NCI-H510A (cell line): ENCODE data around the gene SMAD5.
A peak's percentile ranks its signal among the peaks of the same experiment; 100 is the strongest.

Source experiments
- DNase-seq: peaks from one replicate; lab custom pipeline; 2025; lab: John Stamatoyannopoulos, UW

Gene SMAD5

GRCh38 chr5:136115183-136115865 lies 17.3 kb upstream of the SMAD5 start:
- DNase-seq: no peak

DNA sequence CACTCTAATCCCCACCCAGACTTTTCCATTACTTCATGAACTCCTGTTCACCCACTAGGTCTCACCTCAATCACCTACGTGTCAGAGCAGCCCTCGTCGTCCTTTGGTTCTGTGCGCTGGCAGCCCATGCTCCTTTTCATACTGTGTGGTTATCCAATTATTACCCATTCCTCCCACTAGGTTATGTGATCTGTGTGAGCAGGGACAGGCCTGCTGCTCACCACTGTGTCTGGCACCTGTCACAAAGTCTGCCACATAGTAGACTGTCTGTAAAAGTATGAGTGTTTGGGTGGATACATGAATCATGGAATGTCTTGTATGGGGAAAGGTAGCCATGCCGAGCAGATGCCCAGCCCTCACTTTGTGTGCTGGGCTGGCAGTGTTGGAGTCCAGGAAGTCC lies 12.1 kb upstream of the SMAD5 start:
- DNase-seq: no peak

- DNase-seq: peak; percentile 70
These were observed 9.3 kb upstream of the SMAD5 start for GRCh38 chr5:136123236-136123768.

GRCh38 chr5:136127560-136127959 lies 5.1 kb upstream of the SMAD5 start:
- DNase-seq: no peak

DNA sequence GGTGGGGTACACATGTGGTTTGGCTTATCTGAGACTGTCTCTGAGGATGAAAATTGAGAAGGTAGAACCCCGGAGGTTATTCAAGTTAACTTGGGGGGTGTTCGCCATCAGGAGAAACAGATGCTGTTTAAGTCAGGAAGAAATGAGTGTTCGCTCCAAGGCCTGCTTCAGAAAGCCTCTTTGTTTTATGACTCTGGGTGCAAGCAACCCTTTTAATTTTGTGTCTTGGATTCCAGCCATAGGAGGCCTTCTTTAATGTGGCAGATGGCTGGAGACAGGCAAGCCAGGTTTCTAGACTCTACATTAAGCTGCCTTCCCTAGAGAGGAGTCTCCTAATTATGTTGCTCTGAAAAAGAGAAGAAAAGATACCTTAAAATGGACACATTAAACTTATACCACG lies 4.2 kb upstream of the SMAD5 start:
- no peak for DNase-seq

DNA sequence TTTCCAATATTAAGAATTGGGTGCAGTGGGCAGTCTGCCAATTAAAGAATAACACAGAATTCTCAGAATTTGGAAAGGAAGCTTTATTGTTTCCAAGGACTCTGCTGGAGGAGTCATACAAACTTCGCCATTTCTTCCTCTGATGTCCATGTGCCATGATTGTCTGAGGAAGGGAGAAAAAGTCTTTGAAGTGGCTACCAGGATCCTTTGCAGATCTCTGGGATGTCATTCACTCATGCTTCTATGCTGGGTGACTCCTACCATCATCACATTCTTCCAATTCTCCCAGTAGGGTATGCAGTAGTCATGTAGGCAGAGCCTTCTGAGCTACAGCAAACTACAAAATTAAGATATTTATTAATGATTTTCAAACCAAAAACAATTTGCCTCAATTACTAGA lies 3.2 kb upstream of the SMAD5 start:
- no peak for DNase-seq

- DNase-seq: no peak
These were observed 2.1 kb upstream of the SMAD5 start for GRCh38 chr5:136130581-136130980.

DNA sequence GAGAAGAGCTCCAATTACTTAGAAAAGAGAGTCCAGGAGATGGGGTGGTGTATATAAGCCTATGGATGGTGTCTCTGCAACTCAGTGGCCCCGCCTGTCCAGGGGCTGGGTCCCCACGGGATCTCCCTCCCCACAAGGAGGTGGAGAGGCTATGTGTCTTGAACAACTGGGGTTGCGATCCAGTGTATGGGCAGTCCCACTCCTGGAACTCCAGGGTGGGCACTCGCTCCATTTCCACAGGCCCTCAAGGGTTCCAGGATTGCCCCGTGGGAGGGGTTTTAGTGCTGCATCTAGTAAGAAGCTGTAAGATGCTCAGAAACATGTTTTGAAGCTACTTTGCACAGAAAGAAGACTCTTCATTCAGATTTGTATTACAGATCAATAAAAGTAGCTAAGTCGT lies 558 bp upstream of the SMAD5 start:
- no peak for DNase-seq

DNA sequence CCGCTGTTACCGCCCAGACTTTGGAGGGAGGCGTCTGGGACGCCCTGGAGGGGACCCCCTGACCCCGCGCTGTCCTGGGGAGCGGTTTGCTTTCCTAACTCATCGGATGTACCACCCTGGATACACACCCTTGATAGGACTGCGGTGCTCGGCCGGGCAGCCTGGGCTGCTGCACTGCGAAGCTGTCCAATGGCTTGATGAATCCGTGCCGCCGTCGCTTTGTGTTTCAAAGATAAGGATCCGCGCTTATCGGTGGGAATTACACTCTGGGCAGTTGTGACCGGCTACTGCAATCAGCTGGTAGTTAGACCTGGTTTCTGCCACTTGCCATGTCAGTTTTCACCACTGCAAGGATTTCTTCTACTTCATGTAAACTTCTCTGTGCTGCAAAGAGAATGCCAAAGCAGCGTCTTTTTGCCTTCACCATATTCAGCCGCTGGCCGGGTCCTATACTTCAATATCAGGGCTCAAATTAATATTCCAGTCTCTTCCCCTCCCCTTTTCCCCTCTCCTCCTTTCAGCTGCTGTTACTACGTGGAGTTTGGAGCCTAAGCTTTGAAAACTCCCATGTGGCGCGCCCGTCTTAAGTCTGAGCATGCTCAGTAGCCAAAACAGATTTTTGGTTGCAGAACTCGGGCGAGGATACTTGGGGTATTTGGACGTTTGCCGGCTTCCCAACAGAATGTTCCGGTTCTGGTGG lies 727 bp downstream of the SMAD5 start:
- peak; percentile 4 for DNase-seq

- no peak for DNase-seq
These were observed 1.3 kb downstream of the SMAD5 start for GRCh38 chr5:136133922-136134379.

- no peak for DNase-seq
These were observed 2.0 kb downstream of the SMAD5 start for GRCh38 chr5:136134653-136135052.

GRCh38 chr5:136135536-136135935 lies 2.9 kb downstream of the SMAD5 start:
- no peak for DNase-seq

DNA sequence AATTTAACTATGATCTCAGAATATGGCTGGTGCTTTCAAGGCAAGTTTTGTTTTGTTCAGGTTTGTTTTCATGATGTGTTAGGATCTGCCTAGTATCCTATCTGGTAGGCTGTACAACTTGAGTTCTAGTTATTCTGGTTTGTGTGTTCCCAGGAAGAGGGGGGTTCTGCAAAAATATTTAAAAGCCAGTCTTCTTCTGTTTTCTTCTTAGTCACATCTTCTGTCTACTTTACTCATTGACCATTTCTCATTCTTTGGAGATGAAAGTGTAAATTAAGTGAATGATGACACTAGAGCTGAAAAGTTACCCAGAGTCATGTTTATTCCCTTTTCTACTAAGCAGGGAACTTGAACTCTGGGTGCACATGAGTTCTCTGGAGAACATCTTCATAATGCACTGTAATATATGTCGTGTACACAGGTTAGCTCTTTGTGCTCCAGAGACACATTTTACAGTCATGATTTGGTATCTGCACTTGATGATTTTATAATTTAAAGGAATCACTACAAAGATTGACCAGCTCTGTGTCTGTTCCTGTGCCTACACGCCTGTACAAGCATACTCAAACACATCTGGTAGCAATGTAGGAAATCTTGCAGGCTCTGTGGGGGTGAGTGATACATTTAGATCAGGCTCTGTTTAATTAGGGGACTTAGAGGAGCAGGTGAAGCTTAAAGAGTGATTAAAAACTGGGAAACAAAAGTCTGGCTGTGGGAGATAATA lies 5.0 kb downstream of the SMAD5 start:
- DNase-seq: no peak

- DNase-seq: no peak
These were observed 8.9 kb downstream of the SMAD5 start for GRCh38 chr5:136141561-136141960.

GRCh38 chr5:136143312-136143711 lies 10.7 kb downstream of the SMAD5 start:
- DNase-seq: no peak

- DNase-seq: no peak
These were observed 11.1 kb downstream of the SMAD5 start for GRCh38 chr5:136143763-136144162.

DNA sequence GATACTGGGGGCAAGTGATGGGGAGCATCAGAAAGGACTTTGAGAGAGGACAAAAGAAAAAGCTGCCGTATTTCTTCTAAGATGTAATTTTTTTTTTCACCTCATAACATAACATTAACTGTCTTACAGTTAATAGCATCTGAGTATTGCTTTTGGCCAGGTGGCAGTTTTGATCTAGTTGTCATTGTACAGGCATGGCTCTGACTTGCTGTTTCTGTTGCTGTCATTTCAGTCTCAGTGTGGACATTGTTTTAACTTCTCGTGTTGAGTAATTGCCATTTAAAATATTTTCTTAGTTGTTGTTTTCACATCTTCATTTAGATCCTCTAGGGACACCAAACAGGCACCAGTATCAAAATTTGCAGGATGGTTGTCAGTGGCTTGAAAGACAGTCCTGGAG lies 12.4 kb downstream of the SMAD5 start:
- DNase-seq: no peak

- DNase-seq: no peak
These were observed 13.6 kb downstream of the SMAD5 start for GRCh38 chr5:136146201-136146600.

DNA sequence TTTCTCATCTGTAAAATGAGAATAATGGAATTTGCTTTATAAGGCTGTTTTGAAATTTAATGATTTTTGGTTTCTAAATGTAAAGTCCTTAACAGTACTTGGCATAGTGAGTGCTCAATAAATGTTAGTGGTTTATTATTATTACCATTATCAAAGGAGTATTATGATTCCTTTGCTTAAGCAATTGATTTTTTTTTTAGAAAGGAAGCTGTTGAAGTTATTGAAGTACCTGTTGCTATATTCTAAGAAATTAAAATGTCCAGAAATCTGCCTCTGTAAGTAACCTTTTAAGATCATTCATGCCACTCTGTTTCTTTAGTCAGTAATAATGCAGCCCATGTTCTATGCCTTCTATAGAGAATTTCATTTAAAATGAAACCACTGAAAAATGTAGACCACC lies 15.0 kb downstream of the SMAD5 start:
- DNase-seq: no peak

DNA sequence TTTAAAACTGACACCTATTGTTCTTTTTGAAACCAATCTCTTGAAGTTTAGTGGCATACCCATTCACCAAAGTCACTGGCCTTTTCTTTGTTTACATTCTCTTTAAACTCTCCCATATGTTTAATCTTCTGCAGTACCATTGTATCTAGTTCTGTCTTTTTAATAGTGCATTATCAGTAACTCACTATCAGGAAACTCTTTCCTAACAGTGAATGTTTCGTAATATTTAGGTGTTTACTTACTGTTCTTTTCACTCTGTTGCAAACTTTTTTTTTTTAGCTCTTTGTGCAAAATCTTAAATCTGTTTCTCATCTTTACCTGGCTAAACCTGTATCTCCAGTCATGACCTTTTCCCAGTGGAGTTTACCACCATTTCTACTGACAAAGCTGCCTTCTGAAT lies 17.2 kb downstream of the SMAD5 start:
- no peak for DNase-seq

DNA sequence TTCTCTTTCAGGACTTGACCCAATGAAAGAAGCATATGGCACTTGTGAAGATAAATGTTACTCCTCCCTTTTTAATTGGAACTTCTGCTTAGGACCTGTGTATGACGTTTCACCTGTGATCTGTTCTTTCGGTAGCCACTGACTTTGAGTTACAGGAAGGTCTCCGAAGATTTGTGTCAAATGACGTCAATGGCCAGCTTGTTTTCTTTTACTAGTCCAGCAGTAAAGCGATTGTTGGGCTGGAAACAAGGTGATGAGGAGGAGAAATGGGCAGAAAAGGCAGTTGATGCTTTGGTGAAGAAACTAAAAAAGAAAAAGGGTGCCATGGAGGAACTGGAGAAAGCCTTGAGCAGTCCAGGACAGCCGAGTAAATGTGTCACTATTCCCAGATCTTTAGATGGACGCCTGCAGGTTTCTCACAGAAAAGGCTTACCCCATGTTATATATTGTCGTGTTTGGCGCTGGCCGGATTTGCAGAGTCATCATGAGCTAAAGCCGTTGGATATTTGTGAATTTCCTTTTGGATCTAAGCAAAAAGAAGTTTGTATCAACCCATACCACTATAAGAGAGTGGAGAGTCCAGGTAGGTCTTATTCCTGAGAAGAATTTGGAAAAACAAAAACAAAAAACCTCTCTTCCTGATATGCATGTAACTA lies 21.1 kb downstream of the SMAD5 start:
- DNase-seq: no peak

GRCh38 chr5:136155078-136155477 lies 22.4 kb downstream of the SMAD5 start:
- no peak for DNase-seq
